Mesothelial cell of epicardium (in vitro differentiated cells): ENCODE measurements around the gene EFEMP2. TPM values are rescaled to one million over a fixed set of nuclear protein-coding genes. Genes with fewer than 3 reads are reported as not detected.

ENCODE experiments used
- DNase-seq, 2 experiments: peaks; one replicate each; pipeline ENCODE4 v3.0.0; 2021; ENCODE audit warnings: low spot score in 2 of 2; ENCODE audit not compliant: unreplicated experiment in 2 of 2
- H3K27ac Mint-ChIP-seq: 2 replicates; pipeline ENCODE4 v1.8.0; 2021; ENCODE audit warnings: mixed read lengths
- H3K27me3 Mint-ChIP-seq: 2 replicates; pipeline ENCODE4 v1.8.0; 2021; ENCODE audit warnings: low read depth, mixed read lengths
- H3K36me3 Mint-ChIP-seq: 2 replicates; pipeline ENCODE4 v1.8.0; 2021; ENCODE audit warnings: mixed read lengths
- H3K4me1 Mint-ChIP-seq: 2 replicates; pipeline ENCODE4 v1.8.0; 2021; ENCODE audit warnings: mixed read lengths
- H3K4me3 Mint-ChIP-seq: 2 replicates; pipeline ENCODE4 v1.8.0; 2021; ENCODE audit warnings: mild to moderate bottlenecking, moderate library complexity, mixed read lengths
- H3K9me3 Mint-ChIP-seq: 2 replicates; pipeline ENCODE4 v1.8.0; 2021; ENCODE audit warnings: mixed read lengths
- CTCF ChIP-seq: fragments of 200-600 bp; sonication (generic); IDR thresholded peaks from one replicate; pipeline ENCODE4 v1.5.0; 2021; ENCODE audit warnings: antibody characterized with exemption; ENCODE audit not compliant: unreplicated experiment
- total RNA-seq: library from RNA; stranded (reverse); gene quantifications from 3 replicates; pipeline ENCODE4 v1.2.1, GENCODE V29; 2021

Gene EFEMP2
- total RNA-seq, 1 donor from 2014 or later: 203 TPM

- H3K4me3 Mint-ChIP-seq: no peak overlapping the region
- H3K27ac Mint-ChIP-seq: no peak overlapping the region
- no peak for TF ChIP-seq CTCF
- peaks cover 21% of the 10 kb centered on the region for H3K36me3 Mint-ChIP-seq
- no peak for DNase-seq
- no peaks in the 10 kb centered on the region for H3K27me3 Mint-ChIP-seq
- peaks cover 15% of the 10 kb centered on the region for H3K4me1 Mint-ChIP-seq
- H3K9me3 Mint-ChIP-seq: no peaks in the 10 kb centered on the region
These were observed 5.9 kb downstream of the EFEMP2 start for GRCh38 chr11:65866509-65867283.

DNA sequence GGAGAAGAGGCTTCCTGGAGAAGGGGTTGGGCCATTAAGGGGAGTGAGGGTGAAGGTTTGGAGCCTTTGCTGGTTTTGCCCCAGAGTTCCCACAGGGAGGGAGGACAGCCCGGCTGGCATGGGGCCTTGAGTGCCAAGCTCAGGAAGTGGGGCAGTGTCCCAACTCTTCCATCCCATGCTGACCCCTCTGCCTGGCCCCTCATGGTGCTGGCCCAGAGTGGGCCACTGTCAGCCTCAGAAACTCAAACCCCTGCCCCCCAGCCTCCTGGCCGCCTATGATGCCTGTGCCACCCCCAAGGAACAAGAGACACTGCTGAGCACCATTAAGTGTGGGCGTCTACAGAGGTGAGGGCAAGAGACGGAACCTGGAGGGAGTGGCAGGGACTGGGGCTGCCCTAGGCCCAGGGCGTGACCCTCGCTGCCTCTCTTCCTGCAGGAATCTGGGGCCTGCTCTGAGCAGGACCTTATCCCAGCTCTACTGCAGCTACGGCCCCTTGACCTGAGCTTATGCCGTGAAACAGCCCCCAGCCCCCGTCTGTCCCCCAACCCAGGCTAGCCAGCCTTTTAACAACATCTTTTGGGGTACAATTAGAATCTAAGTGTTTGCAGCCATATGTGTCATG is 6.9 kb downstream of the EFEMP2 start:
- H3K27me3 Mint-ChIP-seq: no peaks in the 10 kb centered on the region
- no peak overlapping the region for H3K27ac Mint-ChIP-seq
- no peaks in the 10 kb centered on the region for H3K9me3 Mint-ChIP-seq
- no peak overlapping the region for H3K4me3 Mint-ChIP-seq
- no peak for TF ChIP-seq CTCF
- peaks cover 16% of the 10 kb centered on the region for H3K4me1 Mint-ChIP-seq
- H3K36me3 Mint-ChIP-seq: peaks cover 21% of the 10 kb centered on the region
- no peak for DNase-seq

GRCh38 chr11:65864706-65865471 is 7.7 kb downstream of the EFEMP2 start:
- no peaks in the 10 kb centered on the region for H3K27me3 Mint-ChIP-seq
- no peak overlapping the region for H3K4me3 Mint-ChIP-seq
- no peak for TF ChIP-seq CTCF
- peaks cover 15% of the 10 kb centered on the region for H3K4me1 Mint-ChIP-seq
- no peak for DNase-seq
- peaks cover 21% of the 10 kb centered on the region for H3K36me3 Mint-ChIP-seq
- H3K27ac Mint-ChIP-seq: peak overlapping the region; percentile 67
- no peaks in the 10 kb centered on the region for H3K9me3 Mint-ChIP-seq

- H3K27ac Mint-ChIP-seq: no peak overlapping the region
- H3K4me3 Mint-ChIP-seq: no peak overlapping the region
- H3K4me1 Mint-ChIP-seq: peaks cover 17% of the 10 kb centered on the region
- H3K9me3 Mint-ChIP-seq: no peaks in the 10 kb centered on the region
- no peaks in the 10 kb centered on the region for H3K27me3 Mint-ChIP-seq
- H3K36me3 Mint-ChIP-seq: peaks cover 16% of the 10 kb centered on the region
- no peak for TF ChIP-seq CTCF
- no peak for DNase-seq
These were observed 8.5 kb downstream of the EFEMP2 start for GRCh38 chr11:65863889-65864705.
